Hematopoietic multipotent progenitor cell treated with erythropoietin and hydrocortisone succinate and interleukin-3 and kit ligand, for 17 days (in vitro differentiated cells): ENCODE data around the gene CTCF.
A peak's percentile ranks its signal among the peaks of the same experiment; 100 is the strongest.

ENCODE experiments used
- DNase-seq: peaks from one replicate; pipeline ENCODE4 v3.0.0-alpha.2; 2015; ENCODE audit warnings: low spot score

Gene CTCF

DNA sequence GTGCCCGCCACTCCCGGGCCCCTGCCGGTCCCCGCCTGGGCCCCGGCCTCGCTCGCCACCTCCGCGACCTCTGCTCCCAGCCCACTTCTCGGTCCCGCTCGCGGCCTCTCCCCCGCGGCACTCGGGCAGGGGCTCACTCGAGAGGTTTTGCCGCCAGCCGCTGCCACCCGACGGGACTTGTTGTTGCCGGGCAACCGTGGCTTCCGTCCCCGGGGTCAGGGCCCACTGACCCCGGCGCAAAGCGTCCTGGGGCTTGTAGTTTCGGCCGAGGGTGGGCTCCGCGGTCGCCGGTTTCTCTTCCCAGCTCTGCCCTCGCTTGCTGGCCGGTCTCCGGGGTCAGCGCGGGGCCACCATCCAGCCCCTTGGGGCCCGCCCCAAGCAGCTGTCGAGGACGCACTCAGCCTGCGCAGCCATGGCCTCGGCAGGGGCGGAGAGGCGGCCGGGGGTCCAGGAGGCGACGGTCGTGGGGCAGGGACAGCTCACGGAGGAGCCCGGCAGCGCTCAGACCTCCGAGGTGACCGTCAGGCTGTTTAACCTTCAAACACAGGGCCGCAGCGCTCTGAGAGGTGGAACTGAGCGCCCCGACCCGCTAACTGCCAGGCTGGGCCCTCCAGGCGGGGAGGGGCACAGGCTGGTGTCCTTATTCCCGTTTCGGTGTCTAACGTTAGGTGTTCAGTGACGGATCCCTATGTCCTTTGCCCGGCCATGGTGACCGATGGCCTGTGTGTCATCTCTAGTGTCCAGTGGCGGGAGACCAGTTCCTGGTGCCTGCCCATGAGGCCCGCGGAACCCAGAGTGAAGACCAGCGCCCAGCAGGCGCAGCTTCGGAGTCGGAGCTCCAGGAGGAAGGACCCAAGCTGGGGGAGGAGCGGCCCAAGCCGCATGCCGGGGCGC is 104.5 kb downstream of the CTCF start, which contains the start of the genes C16orf86 and ENKD1:
TSS of gene C16orf86 (plus strand) at position 256 of the 894 bp plus-strand sequence. CDS start at position 413, 157 bp downstream.
TSS of gene ENKD1 (minus strand) at position 192 of the 894 bp plus-strand sequence. CDS start 308 bp downstream, outside the sequence.
- DNase-seq: peak; percentile 66

DNA sequence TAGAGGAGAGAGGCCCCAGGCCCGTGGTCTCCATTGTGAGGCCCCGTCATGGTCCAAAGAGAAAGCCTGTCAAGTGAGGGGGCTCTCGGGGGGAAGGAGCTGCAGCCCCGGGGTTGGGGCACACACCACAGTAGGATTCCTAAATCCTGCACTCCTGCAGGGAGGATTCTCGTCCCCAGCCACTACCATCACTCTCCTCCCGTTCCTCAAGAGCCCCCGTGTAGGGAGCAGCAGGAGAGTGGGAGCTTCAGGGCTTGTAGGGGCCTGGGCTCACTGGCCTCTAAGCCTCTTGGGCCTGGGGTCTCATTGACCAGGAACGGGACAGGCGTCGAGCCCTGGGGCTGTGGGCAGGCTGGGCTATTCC is 105.1 kb downstream of the CTCF start:
- DNase-seq: no peak

DNA sequence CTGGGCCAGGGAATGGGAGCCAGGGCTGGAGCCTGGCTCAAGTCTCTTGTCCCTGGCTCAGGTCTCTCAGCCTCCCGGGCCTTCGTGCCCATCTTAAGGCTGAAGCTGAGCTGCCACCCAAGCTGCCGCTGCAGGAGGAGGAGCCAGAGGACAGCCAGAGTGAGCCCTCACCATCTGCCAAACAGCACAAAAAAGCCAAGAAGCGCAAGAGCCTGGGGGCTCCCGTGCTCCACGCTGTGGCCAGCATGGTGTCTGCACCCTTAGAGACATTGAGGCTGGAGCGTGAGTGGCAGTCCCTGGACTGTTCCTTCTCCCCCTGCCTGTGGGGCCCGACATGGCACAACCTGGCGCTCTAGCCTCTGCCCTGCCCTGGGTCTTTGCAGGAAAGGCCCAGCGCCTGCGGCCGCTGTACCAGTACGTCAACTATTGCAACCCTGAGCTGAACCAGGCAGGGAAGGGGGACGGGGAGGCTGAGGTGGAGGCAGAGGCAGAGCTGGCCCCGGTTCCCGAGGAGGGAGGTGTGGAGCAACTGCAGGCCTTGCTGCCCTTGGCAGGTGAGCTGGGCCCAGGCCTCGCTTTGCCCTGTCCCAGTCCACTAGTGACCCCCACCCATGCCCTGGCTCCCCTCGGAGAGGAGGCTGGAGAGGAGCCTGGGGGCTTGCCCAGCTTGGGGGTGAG is 105.6 kb downstream of the CTCF start:
- peak; percentile 88 for DNase-seq

DNA sequence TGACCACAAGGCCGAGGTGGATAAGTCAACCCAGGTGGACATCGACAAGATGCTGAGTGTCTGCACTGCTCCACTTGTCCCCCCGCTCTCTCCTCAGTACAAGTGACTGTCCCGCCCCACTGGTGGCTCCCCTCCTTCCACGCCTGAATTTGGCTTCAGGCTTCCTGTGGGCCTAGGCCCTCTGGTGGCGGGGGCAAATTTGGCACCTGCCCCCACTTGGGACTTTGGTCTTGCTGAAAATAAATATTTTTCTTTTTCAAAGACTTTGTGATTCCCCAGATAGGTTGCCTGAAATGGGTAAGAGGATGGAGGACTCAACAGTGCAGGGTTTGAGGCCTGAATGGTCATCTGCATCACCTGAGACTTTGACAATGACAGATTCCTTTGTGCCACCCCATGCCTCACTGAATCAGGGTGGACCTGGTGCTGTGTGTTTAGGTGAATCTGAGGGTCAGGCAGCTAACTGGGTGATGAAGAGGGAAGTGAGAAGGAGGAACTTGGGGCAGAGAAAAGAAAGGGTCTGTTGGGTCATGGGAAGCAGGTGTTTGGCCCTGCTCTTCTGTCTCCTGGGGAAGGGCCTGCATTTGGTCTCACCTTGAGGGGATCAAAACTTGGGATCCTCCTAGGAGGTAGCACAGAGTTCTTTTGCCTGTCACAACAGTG is 106.3 kb downstream of the CTCF start:
- no peak for DNase-seq

DNA sequence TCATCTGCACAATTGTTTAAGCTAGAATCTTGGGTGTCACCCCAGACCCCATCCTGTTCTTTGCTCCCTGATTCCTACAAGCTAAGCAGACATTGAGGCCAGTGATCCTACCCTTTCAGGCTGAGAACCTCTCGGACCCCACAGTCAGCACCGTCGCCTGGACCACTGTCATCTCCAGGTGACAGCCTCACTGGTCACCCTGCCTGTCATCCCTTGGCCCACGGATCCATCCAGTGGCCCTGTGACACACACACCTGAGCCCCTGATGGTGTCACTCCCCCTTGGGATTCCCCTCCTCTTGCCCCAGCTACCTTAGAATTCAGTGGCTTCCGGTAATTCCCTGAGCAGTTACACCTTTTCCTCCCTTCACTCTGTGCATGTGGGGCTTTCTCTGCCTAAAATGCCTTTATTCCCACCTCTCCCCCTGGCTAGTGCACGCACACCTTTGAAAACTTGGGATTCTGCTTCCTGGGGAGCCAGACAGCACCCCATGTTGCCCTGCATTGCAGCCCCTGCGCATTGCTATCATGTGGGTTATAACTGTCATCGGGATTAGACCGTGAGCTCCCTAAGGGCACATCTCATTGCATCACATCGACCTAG is 107.3 kb downstream of the CTCF start:
- no peak for DNase-seq

DNA sequence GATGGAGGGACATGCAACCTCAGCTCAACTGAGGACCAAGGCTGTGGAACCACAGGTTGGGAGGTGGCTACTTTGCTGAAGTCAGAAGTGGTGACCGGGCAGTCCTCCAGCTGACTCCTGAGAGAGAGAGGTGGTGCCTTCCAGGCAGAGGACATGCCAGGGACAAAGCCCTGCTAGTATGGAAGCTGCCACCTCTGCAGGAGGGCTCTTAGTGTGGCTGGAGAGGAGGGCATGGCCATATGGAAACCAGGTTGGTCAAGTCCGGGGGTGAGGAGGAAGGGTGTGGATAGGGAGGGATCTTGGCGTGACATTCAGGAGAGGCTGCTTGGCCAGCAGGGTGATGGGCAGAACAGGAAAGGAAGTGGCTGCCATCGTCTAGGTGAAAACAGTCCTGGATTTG is 110.0 kb downstream of the CTCF start:
- no peak for DNase-seq

DNA sequence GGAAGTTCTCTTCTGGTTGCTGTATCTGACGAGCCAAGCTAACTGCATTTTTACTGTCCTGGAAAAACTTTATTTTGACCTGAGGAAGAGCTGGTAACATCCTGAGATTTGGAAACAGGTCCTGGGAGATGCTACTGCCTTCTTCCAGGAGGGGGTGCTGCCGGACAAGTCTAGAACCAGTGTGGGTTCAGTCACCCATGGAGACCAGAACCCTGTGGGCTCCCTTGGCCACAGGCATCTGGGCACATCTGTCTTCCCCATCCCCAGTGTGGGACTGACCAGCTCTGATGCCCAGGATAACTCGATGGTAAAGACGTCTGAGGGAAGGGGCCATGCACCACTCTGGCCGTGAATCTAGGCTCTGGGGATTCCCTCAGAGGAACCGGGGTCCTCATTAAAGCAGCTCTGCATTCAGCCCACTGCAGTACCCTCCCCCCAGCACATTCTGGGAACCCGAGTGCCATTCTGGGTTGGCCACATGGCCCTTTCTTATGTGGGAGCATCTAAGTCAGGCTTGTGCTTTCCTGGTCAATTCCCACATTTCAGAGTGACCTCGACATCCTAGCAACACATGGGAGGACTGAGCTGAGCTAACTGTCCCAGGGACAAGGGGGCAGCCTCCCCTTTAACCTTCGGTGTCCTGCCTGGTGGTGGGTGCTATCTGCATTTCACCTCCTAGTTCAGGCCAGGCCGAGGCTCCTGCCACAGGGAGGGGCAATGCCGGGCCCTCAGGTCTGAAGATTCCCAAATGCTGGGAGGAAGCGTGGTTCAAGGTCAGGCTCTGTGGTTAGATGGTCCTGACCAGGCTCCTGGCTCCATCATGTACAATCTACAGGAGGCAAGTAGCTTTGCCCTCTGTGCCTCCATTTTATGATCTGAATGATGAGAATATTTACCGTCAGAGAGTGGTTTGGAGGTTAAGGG is 110.7 kb downstream of the CTCF start:
- DNase-seq: peak; percentile 84

DNA sequence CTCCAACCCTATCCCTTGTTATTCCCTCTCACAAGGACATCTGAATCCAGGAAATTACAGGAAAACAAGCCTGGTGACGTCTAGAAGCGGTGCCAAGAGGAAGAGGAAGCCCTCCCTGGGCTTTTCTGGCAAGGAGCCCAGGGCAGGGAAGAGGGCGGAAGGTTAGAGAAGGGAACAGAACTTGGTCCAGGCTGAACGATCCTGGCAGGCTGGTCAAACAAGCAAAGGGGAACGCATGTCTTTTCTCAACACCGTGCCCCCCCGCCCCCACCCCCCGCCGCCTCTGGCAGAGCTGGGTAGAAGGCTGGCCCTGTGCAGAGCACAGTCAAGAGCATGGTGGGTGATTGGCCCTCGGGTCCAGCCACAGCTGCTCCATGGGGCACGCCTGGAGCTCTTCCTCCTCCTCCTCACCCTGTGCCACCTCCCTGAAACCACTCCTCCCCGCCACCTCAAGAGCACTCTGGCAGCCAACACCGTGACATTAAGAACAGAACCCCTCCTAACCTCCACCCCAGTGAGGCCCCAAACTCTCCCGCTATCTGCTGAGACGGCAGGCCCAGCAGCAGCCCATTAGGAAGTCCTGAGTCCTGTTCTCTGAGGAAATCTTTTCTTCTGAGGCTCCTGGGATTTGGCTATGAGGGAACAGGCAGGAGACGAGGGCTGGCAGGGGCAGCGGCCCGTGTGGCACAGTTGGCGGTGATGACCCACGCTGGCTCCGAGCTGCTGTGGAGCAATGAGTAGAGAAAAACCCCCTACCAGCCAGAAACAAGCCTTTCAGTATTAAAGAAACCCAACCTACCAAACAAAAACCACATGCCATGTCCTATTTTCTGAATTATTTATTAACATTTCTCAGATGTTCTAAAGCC is 111.6 kb downstream of the CTCF start:
- DNase-seq: peak; percentile 68

DNA sequence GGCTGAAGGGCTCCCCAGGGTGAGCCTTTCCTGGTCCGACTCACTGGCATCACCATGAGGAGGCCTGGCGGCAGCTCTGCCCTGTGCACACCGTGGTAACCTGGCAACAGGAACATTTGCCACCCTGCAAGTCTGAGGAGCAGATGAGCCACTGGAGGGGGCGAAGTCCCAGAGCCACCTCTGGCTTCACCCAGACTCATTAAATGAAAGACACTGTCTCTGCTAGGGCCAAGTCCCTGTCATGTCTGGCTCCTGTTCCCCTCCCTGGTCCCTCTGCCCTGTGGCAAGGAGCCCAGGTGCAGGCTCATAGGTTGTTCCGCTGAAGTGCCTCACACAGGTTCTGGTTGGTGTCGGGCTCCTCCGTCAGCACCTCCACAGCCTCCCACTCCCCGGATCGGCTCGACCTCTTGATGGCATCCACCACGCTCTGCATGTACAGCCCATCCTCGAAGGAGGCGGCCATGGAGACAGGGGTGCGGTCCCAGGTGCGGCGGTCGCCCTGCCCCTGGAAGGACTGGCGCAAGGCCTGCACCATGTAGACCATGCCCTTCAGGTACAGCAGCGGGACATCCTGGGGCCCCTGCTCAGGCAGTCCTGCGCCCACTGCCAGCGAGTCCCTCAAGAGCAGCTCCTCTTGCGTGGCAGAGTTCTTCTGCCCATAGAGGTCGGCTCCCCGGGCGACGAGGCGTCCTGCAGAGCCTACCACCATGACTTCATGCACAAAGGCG is 112.7 kb downstream of the CTCF start:
- DNase-seq: no peak

DNA sequence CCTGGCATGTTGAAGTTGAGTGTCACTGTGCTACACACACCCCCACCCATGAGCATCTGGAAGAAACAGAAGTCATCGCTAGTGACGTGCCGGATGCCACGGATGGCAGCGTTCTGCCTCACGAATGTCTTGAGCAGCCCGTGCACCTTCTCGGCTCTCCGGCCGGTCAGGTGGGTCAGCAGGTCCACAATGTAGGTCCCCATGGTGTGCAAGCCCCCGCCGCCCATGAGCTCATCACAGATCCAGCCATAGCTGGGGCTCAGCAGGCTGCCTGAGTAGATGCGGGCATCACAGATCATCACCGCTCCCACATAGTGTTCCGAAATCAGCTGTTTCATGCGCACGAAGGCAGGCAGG is 113.2 kb downstream of the CTCF start:
- DNase-seq: no peak

DNA sequence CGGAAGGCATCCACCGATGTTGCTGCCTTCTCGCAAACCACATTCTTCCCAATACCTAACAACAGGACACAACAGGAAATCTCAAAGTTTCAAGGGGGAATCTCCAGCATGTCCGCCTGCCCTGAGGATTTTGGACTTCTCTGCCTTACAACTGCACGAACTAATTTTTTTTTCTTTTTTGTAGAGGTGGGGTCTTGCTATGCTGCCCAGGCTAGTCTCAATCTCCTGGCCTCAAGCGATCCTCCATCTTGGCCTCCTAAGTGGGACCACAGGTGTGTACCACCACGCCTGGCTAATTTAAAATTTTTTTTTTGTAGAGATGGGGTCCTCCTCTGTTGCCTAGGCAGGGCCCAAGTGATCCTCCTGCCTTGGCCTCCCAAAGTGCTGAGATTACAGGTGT is 113.7 kb downstream of the CTCF start:
- DNase-seq: no peak

DNA sequence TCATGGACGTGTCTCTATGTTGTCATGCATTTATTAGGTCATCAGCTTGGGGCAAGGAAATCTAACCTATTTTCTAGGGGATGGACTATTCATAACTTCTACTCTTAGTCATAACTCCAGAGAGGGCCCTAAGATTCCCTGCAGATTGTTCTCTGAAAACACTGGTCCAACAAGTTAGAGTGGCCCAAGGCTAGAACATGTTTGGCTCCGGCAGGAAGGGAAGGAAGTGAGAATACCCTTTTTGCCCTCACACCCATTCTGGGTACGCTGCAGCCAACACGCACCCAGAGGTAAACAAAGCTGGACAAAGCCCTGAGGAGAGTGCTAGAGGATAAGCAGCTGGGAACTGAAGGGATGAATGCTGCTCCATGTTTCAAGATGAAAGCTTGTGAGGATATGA is 114.2 kb downstream of the CTCF start:
- DNase-seq: no peak

DNA sequence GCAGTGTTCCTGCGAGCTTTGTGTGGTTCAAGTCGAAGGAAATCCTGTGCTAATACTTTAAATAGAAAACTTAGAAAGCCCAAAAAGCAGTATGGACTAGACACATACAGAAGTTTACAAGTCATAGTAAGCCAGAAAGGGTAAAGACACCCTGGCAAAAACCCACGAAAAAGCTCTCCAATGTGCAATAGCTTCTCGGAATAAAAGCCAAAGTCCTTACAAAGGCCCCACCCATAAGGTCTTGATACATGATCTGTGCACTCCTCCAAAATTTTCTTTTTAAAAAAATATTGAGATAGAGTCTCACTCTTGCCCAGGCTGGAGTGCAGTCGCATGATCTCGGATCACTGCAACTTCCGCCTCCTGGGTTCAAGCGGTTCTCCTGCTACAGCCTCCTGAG is 114.6 kb downstream of the CTCF start:
- no peak for DNase-seq

DNA sequence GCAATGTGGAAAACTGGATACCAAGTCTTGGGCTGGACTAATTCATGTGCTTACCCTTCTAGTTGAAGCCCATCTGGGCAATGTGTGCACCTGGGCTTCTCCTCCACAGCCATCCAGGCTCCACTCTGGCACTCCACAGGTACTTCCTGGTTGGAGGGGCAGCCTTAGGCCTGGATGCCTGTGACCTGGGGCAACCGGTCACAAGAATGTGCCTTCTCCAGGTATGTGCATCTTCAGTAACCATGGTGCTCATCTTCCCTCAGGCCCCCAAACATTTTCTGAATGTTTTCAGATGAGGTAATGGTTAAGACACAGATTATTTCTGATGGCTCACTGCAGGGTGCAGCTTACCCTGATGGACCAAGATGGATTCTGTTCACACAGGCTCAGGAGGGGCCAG is 115.4 kb downstream of the CTCF start:
- no peak for DNase-seq

DNA sequence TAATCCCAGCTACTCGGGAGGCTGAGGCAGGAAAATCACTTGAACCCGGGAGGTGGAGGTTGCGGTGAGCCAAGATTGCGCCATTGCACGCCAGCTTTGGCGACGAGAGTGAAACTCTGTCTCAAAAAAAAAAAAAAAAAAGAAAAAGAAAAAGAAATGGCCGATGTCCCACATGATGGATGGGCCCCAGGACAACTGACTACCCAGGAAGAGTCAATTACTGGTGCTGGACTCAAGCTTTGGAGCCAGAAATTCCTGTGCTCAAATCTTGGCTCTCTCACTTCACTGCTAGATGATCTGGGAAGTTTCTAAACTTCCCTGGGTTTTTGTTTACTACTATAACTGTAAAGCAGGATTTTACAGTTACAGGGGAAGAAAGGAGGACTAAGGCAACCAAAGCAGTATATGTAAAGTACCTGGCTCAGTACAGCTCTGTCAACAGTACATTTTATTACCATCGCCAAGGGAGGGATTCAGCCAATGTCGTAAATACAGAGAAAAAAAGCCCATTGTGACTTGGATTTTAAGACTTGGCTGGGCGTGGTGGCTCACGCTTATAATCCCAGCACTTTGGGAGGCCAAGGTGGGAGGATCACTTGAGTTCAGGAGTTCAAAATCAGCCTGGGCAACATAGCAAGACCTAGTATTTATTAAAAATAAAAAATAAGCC is 116.2 kb downstream of the CTCF start:
- no peak for DNase-seq

DNA sequence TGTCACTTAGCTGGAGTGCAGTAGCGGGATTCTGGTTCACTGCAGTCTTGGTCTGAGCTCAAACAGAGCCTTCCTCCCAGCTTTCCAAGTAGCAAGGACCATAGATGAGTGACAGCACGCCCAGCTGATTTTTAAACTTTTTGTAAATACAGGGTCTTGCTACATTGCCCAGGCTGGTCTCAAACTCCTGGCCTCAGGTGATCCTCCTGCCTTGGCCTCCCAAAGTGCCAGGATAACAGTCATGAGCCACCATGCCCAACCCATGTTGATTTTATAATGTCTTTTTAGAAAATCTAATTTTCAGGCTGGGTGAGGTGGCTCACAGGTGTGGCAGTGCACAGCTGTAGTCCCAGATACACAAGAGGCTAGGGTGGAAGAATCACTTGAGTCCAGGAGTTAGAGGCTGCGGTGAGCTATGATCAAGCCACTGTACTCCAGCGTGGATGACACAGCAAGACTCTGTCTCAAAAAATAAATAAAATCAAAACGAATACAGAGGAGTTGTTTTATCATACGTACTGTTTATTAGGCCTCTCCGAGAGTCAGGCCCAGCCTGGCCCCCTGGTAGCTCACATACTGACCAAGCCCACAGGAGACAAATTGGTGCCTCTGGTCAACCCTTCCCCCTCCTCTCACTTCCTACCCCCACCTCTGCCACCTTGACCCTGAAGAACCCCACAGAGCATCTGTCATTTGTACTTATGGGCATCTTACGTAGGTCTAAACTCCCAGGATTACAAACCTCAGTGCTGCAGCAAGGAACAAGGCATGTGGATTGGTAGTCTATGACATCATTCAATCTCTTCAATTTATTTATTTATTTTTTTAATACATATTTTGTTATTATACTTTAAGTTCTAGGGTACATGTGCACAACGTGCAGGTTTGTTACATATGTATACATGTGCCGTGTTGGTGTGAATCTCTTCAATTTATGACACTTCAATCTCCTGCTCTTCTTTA is 117.9 kb downstream of the CTCF start:
- DNase-seq: no peak

DNA sequence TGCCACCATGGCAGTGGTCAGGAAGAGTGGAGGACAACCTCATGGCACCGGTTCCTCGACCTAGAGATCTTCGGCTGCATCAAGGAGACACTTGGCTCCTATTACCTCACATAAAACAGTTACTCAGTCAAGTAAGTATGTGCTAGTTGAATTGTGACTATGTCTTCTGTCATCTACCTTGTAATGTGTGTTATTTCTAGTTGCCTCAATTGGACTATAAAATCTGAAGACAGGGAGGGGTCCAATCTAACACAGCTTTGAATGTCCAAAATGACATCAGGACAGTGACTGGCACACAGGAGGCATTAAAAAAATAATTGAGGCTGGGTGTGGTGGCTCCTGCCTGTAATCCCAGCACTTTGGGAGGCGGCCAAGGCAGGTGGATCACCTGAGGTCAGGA is 121.4 kb downstream of the CTCF start:
- no peak for DNase-seq
